Activated naive CD4-positive, alpha-beta T cell treated with anti-CD3 and anti-CD28 coated beads, Interleukin-2, amount 50 U/mL, for 72 hours (primary cell): Measurements from ENCODE around the gene NME2. TPM values are rescaled to one million over a fixed set of nuclear protein-coding genes. Genes with fewer than 3 reads are reported as not detected.
"Not testable (repeated sequence)": the region's sequence is repeated elsewhere in the genome, so short reads cannot be mapped to it uniquely, and the experiment has no call there.

Experiments used
- ATAC-seq, 2 donors: fragments of 150-1000 bp; cut with Tn5 transposase; 2 replicates each; pipeline ENCODE4 v1.10.0; 2021; ENCODE audit warnings: mild to moderate bottlenecking in 2 of 2, moderate library complexity in 2 of 2
- DNase-seq, 2 donors: peaks; one replicate each; pipeline ENCODE4 v3.0.0; 2021 to 2022; ENCODE audit warnings: low spot score in 2 of 2
- H3K27ac Mint-ChIP-seq, 2 donors: one replicate each; pipeline ENCODE4 v1.8.0; 2022; ENCODE audit warnings: mild to moderate bottlenecking in 2 of 2, mixed read lengths in 2 of 2
- H3K36me3 Mint-ChIP-seq, 2 donors: one replicate each; pipeline ENCODE4 v1.8.0; 2022; ENCODE audit warnings: mixed read lengths in 2 of 2
- H3K9me3 Mint-ChIP-seq, 2 donors: one replicate each; pipeline ENCODE4 v1.8.0; 2022; ENCODE audit warnings: mixed read lengths in 2 of 2
- total RNA-seq, 2 donors: library from RNA; stranded (reverse); gene quantifications; one replicate each; pipeline ENCODE4 v1.2.3, GENCODE V29; 2022

The NME2 gene
- total RNA-seq, 2 donors from 2014 or later: 711 to 815 TPM

DNA sequence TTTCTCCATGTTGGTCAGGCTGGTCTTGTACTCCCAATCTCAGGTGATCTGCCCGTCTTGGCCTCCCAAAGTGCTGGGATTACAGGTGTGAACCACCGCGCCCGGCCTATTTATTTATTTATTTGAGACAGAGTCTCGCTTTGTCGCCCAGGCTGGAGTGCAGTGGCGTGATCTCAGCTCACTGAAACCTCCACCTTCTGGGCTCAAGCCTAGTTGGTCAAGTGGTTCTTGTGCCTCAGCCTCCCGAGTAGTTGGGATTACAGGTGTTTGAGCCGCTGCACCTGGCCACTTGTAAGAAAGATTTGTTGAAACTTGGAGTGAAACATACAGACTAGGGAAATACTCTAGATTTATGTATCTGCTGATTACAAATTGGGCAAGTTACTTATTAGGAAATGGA is 5.8 kb downstream of the NME2 start:
- not testable (repeated sequence) for H3K27ac Mint-ChIP-seq, H3K9me3 Mint-ChIP-seq, DNase-seq, ATAC-seq
- H3K36me3 Mint-ChIP-seq: peaks cover 18 to 29% of the 10 kb centered on the region in 2 donors

DNA sequence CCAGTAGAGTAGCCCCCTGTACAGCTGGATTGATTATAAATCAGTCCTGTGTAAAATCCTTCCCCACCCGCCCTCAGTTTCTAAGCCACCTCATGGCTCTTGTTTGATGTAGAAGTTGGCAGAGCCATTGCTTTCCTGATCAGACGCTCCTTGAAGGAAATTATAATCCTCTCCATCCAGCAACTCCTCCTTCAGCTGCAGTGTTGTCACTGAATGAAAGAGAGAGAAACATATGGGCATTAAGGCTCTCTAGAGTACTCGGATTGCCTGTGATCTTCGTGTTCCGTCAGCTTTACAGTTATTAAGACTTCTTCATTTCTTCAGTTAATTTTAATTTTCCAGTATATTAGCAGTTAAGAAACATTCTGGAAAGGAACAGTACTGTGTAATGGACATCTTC is 14.3 kb downstream of the NME2 start:
- ATAC-seq (no peak), DNase-seq (no peak)
- Mint-ChIP-seq H3K27ac (no peak overlapping the region), H3K36me3 (peaks cover 0 to 5% of the 10 kb centered on the region in 2 donors), H3K9me3 (no peaks in the 10 kb centered on the region)

DNA sequence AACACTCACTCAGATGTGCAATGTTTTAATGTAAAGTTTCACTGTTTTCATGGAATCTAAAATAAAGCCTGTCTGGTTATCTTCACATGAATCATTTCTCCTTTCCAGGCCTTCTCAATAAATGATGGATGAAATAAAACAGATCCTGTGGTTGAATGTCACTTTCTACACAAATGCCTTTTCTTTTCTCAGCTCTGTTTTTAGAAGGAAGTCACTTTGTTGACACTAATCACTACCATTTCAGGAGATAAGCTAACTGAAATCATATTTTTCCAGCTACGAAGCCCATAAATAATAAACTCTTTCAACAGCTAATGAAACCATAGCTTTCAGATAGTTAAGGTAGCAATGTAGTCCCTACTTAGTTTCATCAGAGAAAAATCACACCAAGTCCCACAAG is 17.9 kb downstream of the NME2 start:
- no peak for ATAC-seq
- Mint-ChIP-seq H3K36me3 (peaks cover 0 to 5% of the 10 kb centered on the region in 2 donors), H3K9me3 (no peaks in the 10 kb centered on the region), H3K27ac (peak overlapping the region in 1 of 2 donors; percentile 4)
- no peak for DNase-seq

DNA sequence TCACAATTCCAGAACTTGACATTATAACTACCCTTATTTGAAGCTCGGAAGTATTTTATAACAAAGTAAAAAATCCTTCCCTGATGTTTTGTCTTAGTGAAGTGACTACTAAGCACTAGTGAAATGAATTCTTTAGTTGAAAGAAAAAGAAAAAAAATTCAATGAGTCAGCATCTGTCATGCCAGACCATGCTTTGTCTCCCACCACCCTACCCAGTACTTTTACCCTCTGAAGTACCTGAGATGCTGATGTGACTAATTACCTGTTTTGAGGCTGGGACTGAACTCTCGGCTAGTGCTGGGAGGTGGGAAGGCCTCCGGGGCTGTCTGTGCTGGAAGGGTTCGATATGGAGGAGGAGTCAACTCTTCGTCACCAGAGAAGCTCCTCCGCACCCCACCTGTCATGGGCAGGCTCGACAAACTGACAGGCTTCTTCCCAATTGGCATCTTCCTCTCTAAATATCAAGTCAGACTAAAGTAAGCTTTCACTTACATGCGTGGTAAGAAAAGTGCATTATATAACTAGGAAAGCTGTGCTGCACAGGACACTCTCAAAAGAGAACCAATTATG is 19.6 kb downstream of the NME2 start:
- ATAC-seq (no peak), DNase-seq (no peak)
- peaks cover 0 to 5% of the 10 kb centered on the region in 2 donors for H3K36me3 Mint-ChIP-seq
- peak overlapping the region; percentile 65 to 84 for H3K27ac Mint-ChIP-seq
- no peaks in the 10 kb centered on the region for H3K9me3 Mint-ChIP-seq

GRCh38 chr17:51188271-51188833 is 22.1 kb downstream of the NME2 start:
- H3K27ac Mint-ChIP-seq: peak overlapping the region in 1 of 2 donors; percentile 73
- no peaks in the 10 kb centered on the region for H3K9me3 Mint-ChIP-seq
- peaks cover 0 to 6% of the 10 kb centered on the region in 2 donors for H3K36me3 Mint-ChIP-seq
- no peak for DNase-seq
- no peak for ATAC-seq

GRCh38 chr17:51189162-51189561 is 23.0 kb downstream of the NME2 start:
- ATAC-seq (no peak), DNase-seq (no peak)
- H3K9me3 Mint-ChIP-seq: no peaks in the 10 kb centered on the region
- peaks cover 0 to 6% of the 10 kb centered on the region in 2 donors for H3K36me3 Mint-ChIP-seq
- peak overlapping the region in 1 of 2 donors; percentile 23 for H3K27ac Mint-ChIP-seq

DNA sequence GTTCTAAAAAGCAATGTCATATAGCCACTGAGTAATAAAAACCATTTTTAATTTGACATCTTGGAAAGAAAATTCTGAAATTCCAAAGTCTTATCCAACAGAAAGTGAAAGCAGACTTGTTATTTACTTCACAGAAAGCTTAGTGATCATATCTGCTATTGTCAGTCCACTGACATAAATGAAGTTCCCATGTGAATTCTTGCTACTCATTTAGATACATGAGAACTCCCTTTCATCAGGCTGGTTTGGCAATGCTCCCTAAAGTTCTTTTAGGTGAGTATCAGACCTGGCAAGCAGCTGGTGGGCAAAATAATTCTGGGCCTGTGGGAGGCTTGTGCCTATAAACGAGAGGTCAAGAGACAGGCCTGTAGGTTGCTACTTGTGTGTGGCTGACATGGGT is 23.4 kb downstream of the NME2 start:
- peak overlapping the region in 1 of 2 donors; percentile 23 for H3K27ac Mint-ChIP-seq
- DNase-seq: no peak
- no peaks in the 10 kb centered on the region for H3K9me3 Mint-ChIP-seq
- peaks cover 0 to 6% of the 10 kb centered on the region in 2 donors for H3K36me3 Mint-ChIP-seq
- ATAC-seq: no peak

DNA sequence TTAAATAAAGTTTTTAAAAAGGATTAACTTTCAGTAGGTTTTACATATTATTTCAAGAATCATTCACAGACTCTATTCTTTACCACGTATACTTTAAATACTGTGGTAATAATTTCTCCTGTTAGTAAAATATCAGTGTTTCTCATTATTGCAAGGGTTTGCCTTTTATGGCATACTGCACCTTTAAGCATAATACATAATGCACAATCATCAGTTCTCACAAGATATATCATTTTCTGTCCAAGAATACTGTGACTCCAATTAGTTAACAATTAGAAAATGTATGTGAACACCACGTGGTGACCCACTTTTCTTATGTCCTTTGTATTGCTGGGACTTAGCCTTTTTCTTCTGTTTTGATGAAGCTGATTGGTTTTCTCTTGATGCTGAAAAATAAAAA is 25.7 kb downstream of the NME2 start:
- no peak for ATAC-seq
- Mint-ChIP-seq H3K36me3 (peaks cover 0 to 6% of the 10 kb centered on the region in 2 donors), H3K9me3 (no peaks in the 10 kb centered on the region), H3K27ac (no peak overlapping the region)
- DNase-seq: no peak

- DNase-seq: no peak
- H3K36me3 Mint-ChIP-seq: peaks cover 0 to 14% of the 10 kb centered on the region in 2 donors
- H3K9me3 Mint-ChIP-seq: no peaks in the 10 kb centered on the region
- no peak for ATAC-seq
- peak overlapping the region; percentile 1 to 31 for H3K27ac Mint-ChIP-seq
Measured at GRCh38 chr17:51197754-51198153, 31.5 kb downstream of the NME2 start.

DNA sequence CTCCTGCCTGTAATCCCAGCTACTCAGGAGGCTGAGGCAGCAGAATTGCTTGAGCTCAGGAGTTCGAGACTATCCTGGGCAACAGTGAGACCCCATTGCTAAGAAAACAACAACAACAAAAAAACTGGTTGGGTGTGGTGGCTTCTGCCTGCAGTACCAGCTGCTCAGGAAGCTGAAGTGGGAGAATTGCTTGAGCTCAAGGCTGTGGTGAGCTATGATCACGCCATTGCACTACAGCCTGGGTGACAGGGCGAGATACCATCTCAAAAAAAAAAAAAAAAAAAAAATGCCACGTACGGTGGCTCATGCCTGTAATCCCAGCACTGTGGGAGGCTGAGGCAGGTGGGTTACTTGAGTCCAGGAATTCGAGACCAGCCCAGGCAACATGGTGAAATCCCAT is 34.1 kb downstream of the NME2 start:
- Mint-ChIP-seq H3K27ac (peak overlapping the region in 1 of 2 donors; percentile 22), H3K36me3 (peaks cover 0 to 11% of the 10 kb centered on the region in 2 donors), H3K9me3 (no peaks in the 10 kb centered on the region)
- ATAC-seq (no peak), DNase-seq (no peak)

DNA sequence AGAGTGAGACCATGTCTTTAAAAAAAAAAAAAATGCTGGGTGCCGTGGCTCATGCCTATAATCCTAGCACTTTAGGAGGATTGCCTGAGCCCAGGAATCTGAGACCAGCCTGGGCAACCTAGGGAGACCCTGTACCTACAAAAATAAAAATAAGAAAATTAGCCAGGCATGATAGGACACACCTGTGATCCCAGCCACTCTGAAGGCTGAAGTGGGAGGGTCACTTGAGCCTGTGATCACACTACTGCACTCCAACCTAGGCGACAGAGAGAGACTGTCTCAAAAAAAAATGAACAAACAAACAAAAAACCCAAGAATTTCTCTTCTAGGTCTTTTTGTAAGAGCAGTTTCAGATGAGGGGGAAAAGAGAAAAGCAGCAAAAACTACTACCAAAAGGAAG is 34.6 kb downstream of the NME2 start:
- Mint-ChIP-seq H3K9me3 (no peaks in the 10 kb centered on the region), H3K36me3 (peaks cover 0 to 11% of the 10 kb centered on the region in 2 donors), H3K27ac (peak overlapping the region in 1 of 2 donors; percentile 92)
- ATAC-seq (no peak), DNase-seq (no peak)

GRCh38 chr17:51203838-51204237 is 37.6 kb downstream of the NME2 start:
- DNase-seq (no peak), ATAC-seq (no peak)
- H3K9me3 Mint-ChIP-seq: no peaks in the 10 kb centered on the region
- H3K27ac Mint-ChIP-seq: no peak overlapping the region
- H3K36me3 Mint-ChIP-seq: no peaks in the 10 kb centered on the region

GRCh38 chr17:51214920-51215319 is 48.7 kb downstream of the NME2 start:
- H3K27ac Mint-ChIP-seq: no peak overlapping the region
- peaks cover 0 to 6% of the 10 kb centered on the region in 2 donors for H3K36me3 Mint-ChIP-seq
- ATAC-seq (no peak), DNase-seq (no peak)
- H3K9me3 Mint-ChIP-seq: no peaks in the 10 kb centered on the region

- DNase-seq (no peak), ATAC-seq (no peak)
- no peaks in the 10 kb centered on the region for H3K9me3 Mint-ChIP-seq
- H3K36me3 Mint-ChIP-seq: peaks cover 0 to 6% of the 10 kb centered on the region in 2 donors
- no peak overlapping the region for H3K27ac Mint-ChIP-seq
Measured at GRCh38 chr17:51217946-51218345, 51.7 kb downstream of the NME2 start.

- DNase-seq: no peak
- no peaks in the 10 kb centered on the region for H3K9me3 Mint-ChIP-seq
- peaks cover 0 to 6% of the 10 kb centered on the region in 2 donors for H3K36me3 Mint-ChIP-seq
- no peak for ATAC-seq
- H3K27ac Mint-ChIP-seq: no peak overlapping the region
Measured at GRCh38 chr17:51221322-51221721, 55.1 kb downstream of the NME2 start.
